ENCODE results near the gene KIF13A.

GRCh38 chr6:17965397-17965796 lies 22.0 kb downstream of the KIF13A start:
- TF ChIP-seq CTCF (IDR thresholded peaks at IDR 0.05) (no peak), ZFX (IDR thresholded peaks at IDR 0.05; ENCODE audit: borderline replicate concordance) (no peak)

Data from 22Rv1 (cell line).